HG03571 (cell line): ENCODE measurements around the gene DHFR2.
"Not testable (repeated sequence)": the region's sequence is repeated elsewhere in the genome, so short reads cannot be mapped to it uniquely, and the experiment has no call there.

Source experiments
- ATAC-seq: cut with Tn5 transposase; IDR thresholded peaks from one replicate; pipeline ENCODE4 v1.9.1; 2021; ENCODE audit not compliant: unreplicated experiment

DHFR2 gene

GRCh38 chr3:94065819-94066480, 3.2 kb upstream of the DHFR2 start:
- no peak for ATAC-seq

- ATAC-seq = no peak
These were observed 2.4 kb upstream of the DHFR2 start for GRCh38 chr3:94065122-94065521.

- no peak for ATAC-seq
These were observed 1.6 kb upstream of the DHFR2 start for GRCh38 chr3:94064243-94064860.

GRCh38 chr3:94063496-94064119, 892 bp upstream of the DHFR2 start:
- no peak for ATAC-seq

GRCh38 chr3:94061297-94061696, 1.4 kb downstream of the DHFR2 start:
- no peak for ATAC-seq

GRCh38 chr3:94050546-94050945, 12.2 kb downstream of the DHFR2 start:
- no peak for ATAC-seq

- ATAC-seq = no peak
These were observed 13.4 kb downstream of the DHFR2 start for GRCh38 chr3:94049267-94049666.

GRCh38 chr3:94046533-94046932, 16.2 kb downstream of the DHFR2 start:
- no peak for ATAC-seq

- not testable (repeated sequence) for ATAC-seq
These were observed 18.4 kb downstream of the DHFR2 start for GRCh38 chr3:94044100-94044936.

- no peak for ATAC-seq
These were observed 19.4 kb downstream of the DHFR2 start for GRCh38 chr3:94043285-94043684.

GRCh38 chr3:94036909-94037507, 25.7 kb downstream of the DHFR2 start:
- peak; percentile 84 for ATAC-seq

GRCh38 chr3:94028093-94028837, 34.5 kb downstream of the DHFR2 start, which contains the start of gene STX19:
TSS of gene STX19 (minus strand) at chr3:94028597. CDS start at chr3:94015269, 13,328 bp downstream.
- no peak for ATAC-seq

GRCh38 chr3:94026623-94027022, 36.1 kb downstream of the DHFR2 start:
- no peak for ATAC-seq

GRCh38 chr3:94024385-94024784, 38.3 kb downstream of the DHFR2 start:
- ATAC-seq = no peak

- no peak for ATAC-seq
These were observed 42.4 kb downstream of the DHFR2 start for GRCh38 chr3:94020293-94020692.

GRCh38 chr3:94019659-94020058, 43.1 kb downstream of the DHFR2 start:
- no peak for ATAC-seq

GRCh38 chr3:94015025-94015424, 47.7 kb downstream of the DHFR2 start:
- ATAC-seq = no peak

GRCh38 chr3:94012185-94012584, 50.5 kb downstream of the DHFR2 start:
- ATAC-seq = no peak

- ATAC-seq = no peak
These were observed 51.4 kb downstream of the DHFR2 start for GRCh38 chr3:94011233-94011711.

GRCh38 chr3:94009608-94010007, 53.1 kb downstream of the DHFR2 start:
- no peak for ATAC-seq
